Astrocyte (in vitro differentiated cells and primary cell): Measurements from ENCODE around the gene FAM3A.

Experiments used
- EZH2 ChIP-seq: IDR thresholded peaks from 2 replicates; pipeline ENCODE4 v1.6.1; 2012; ENCODE audit warnings: mild to moderate bottlenecking, low read length, inconsistent platforms; ENCODE audit not compliant: insufficient read depth
- TF ChIP-seq, protein P1 (sequence below): IDR thresholded peaks from 2 replicates; pipeline ENCODE4 v1.5.1; 2011; ENCODE audit warnings: low read depth, mild to moderate bottlenecking, inconsistent platforms, low read length, moderate library complexity; ENCODE audit not compliant: insufficient read depth

DNA sequence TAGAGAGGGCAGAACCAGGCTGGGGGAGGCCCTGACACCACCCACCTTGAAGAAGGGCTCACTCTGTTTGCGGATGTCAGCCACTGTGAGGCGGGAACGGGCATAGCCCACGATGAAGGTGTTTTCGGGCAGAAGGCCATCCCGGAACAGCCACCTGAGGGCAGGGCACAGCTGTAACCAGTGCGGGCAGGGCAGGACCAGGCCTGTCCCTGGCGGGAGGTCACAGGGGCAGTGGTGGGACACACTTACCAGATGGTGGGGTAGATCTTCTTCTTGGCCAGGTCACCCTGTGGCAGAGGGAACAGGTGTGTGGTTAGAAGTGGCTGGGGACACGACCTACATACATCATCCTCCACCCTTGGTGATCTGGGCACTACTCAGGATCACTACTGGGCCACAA lies 19.9 kb upstream of the FAM3A start:
- TF ChIP-seq, protein P1, sequence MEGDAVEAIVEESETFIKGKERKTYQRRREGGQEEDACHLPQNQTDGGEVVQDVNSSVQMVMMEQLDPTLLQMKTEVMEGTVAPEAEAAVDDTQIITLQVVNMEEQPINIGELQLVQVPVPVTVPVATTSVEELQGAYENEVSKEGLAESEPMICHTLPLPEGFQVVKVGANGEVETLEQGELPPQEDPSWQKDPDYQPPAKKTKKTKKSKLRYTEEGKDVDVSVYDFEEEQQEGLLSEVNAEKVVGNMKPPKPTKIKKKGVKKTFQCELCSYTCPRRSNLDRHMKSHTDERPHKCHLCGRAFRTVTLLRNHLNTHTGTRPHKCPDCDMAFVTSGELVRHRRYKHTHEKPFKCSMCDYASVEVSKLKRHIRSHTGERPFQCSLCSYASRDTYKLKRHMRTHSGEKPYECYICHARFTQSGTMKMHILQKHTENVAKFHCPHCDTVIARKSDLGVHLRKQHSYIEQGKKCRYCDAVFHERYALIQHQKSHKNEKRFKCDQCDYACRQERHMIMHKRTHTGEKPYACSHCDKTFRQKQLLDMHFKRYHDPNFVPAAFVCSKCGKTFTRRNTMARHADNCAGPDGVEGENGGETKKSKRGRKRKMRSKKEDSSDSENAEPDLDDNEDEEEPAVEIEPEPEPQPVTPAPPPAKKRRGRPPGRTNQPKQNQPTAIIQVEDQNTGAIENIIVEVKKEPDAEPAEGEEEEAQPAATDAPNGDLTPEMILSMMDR, result no peak
- no peak for TF ChIP-seq EZH2
